CD4-positive, alpha-beta T cell treated with Interleukin-17A for 1 hour (primary cell): ENCODE results near the gene DLG2.

Source experiments
- DNase-seq: peaks from one replicate; pipeline ENCODE4 v3.0.0-alpha.2; 2020

Gene DLG2

GRCh38 chr11:84300092-84300491 is 1327.1 kb downstream of the DLG2 start:
- no peak for DNase-seq

GRCh38 chr11:84297570-84297969 is 1329.6 kb downstream of the DLG2 start:
- DNase-seq = no peak

GRCh38 chr11:84295815-84296214 is 1331.3 kb downstream of the DLG2 start:
- DNase-seq = no peak

GRCh38 chr11:84292955-84293354 is 1334.2 kb downstream of the DLG2 start:
- no peak for DNase-seq

- no peak for DNase-seq
These were observed 1335.1 kb downstream of the DLG2 start for GRCh38 chr11:84292006-84292405.

GRCh38 chr11:84290647-84291046 is 1336.5 kb downstream of the DLG2 start:
- DNase-seq = no peak

GRCh38 chr11:84289381-84289906 is 1337.7 kb downstream of the DLG2 start:
- DNase-seq = no peak

- DNase-seq = no peak
These were observed 1353.6 kb downstream of the DLG2 start for GRCh38 chr11:84273541-84273940.

- no peak for DNase-seq
These were observed 1356.7 kb downstream of the DLG2 start for GRCh38 chr11:84270466-84270865.

- DNase-seq = no peak
These were observed 1363.1 kb downstream of the DLG2 start for GRCh38 chr11:84264066-84264465.

- no peak for DNase-seq
These were observed 1365.4 kb downstream of the DLG2 start for GRCh38 chr11:84261707-84262106.

- no peak for DNase-seq
These were observed 1366.3 kb downstream of the DLG2 start for GRCh38 chr11:84260862-84261261.

- no peak for DNase-seq
These were observed 1370.5 kb downstream of the DLG2 start for GRCh38 chr11:84256618-84257017.

- DNase-seq = no peak
These were observed 1371.7 kb downstream of the DLG2 start for GRCh38 chr11:84255483-84255882.

- DNase-seq = no peak
These were observed 1376.1 kb downstream of the DLG2 start for GRCh38 chr11:84250834-84251613.

- no peak for DNase-seq
These were observed 1377.6 kb downstream of the DLG2 start for GRCh38 chr11:84249344-84250135.

GRCh38 chr11:84247926-84248325 is 1379.2 kb downstream of the DLG2 start:
- DNase-seq = no peak

GRCh38 chr11:84247129-84247528 is 1380.0 kb downstream of the DLG2 start:
- DNase-seq = no peak

GRCh38 chr11:84243629-84244263 is 1383.4 kb downstream of the DLG2 start:
- DNase-seq = no peak

GRCh38 chr11:84241343-84242131 is 1385.6 kb downstream of the DLG2 start:
- DNase-seq = no peak

GRCh38 chr11:84240847-84241246 is 1386.3 kb downstream of the DLG2 start:
- DNase-seq = no peak

- no peak for DNase-seq
These were observed 1390.7 kb downstream of the DLG2 start for GRCh38 chr11:84236436-84236835.
